C4-2B (cell line): Measurements from ENCODE around the gene SF3A1.

ENCODE experiments used
- H3K27ac ChIP-seq: fragments of 450-650 bp; 2 replicates; pipeline ENCODE4 v1.5.1; 2017
- CTCF ChIP-seq: fragments of 450-650 bp; conservative IDR thresholded peaks from 2 replicates; pipeline ENCODE4 v1.5.1; 2017; ENCODE audit warnings: mild to moderate bottlenecking
- ZFX ChIP-seq: fragments of 450-650 bp; IDR thresholded peaks from 2 replicates; pipeline ENCODE4 v1.6.1; 2017

The SF3A1 gene

GRCh38 chr22:30284666-30285065 lies 72.0 kb downstream of the SF3A1 start:
- H3K27ac ChIP-seq: no peak overlapping the region
- TF ChIP-seq CTCF: no peak
- TF ChIP-seq ZFX: no peak

GRCh38 chr22:30284172-30284571 lies 72.5 kb downstream of the SF3A1 start:
- no peak overlapping the region for H3K27ac ChIP-seq
- no peak for TF ChIP-seq ZFX
- TF ChIP-seq CTCF: no peak

GRCh38 chr22:30283342-30283741 lies 73.4 kb downstream of the SF3A1 start:
- no peak overlapping the region for H3K27ac ChIP-seq
- TF ChIP-seq CTCF: no peak
- TF ChIP-seq ZFX: no peak

GRCh38 chr22:30282616-30283046 lies 74.1 kb downstream of the SF3A1 start:
- TF ChIP-seq CTCF: no peak
- TF ChIP-seq ZFX: no peak
- no peak overlapping the region for H3K27ac ChIP-seq
